HG03095 (cell line): ENCODE data around the gene KRT32.

Experiments
- ATAC-seq: cut with Tn5 transposase; IDR thresholded peaks from one replicate; pipeline ENCODE4 v1.9.1; 2021; ENCODE audit warnings: moderate library complexity; ENCODE audit not compliant: unreplicated experiment

The KRT32 gene

GRCh38 chr17:41494524-41494923 lies 27.3 kb upstream of the KRT32 start:
- no peak for ATAC-seq

GRCh38 chr17:41492771-41493170 lies 25.6 kb upstream of the KRT32 start:
- no peak for ATAC-seq

- no peak for ATAC-seq
Observed at GRCh38 chr17:41492351-41492750, 25.2 kb upstream of the KRT32 start.

- ATAC-seq: no peak
Observed at GRCh38 chr17:41491476-41491875, 24.3 kb upstream of the KRT32 start.

GRCh38 chr17:41490000-41490990 lies 23.1 kb upstream of the KRT32 start:
- ATAC-seq: no peak

- no peak for ATAC-seq
Observed at GRCh38 chr17:41489531-41489930, 22.3 kb upstream of the KRT32 start, which contains the start of gene KRT36. Gene KRT36, minus strand, starts transcription at chr17:41489910. Its CDS starts 46 bp downstream, at chr17:41489864.

GRCh38 chr17:41486809-41487530 lies 19.8 kb upstream of the KRT32 start:
- ATAC-seq: no peak

GRCh38 chr17:41486316-41486715 lies 19.1 kb upstream of the KRT32 start:
- no peak for ATAC-seq

- ATAC-seq: no peak
Observed at GRCh38 chr17:41484920-41485904, 18.0 kb upstream of the KRT32 start.

- ATAC-seq: no peak
Observed at GRCh38 chr17:41483991-41484826, 17.0 kb upstream of the KRT32 start.

GRCh38 chr17:41483531-41483930 lies 16.3 kb upstream of the KRT32 start:
- no peak for ATAC-seq

GRCh38 chr17:41481036-41481435 lies 13.8 kb upstream of the KRT32 start, which contains the start of gene KRT35:
Gene KRT35, minus strand, starts transcription at chr17:41481151. Its CDS starts 54 bp downstream, at chr17:41481097.
- no peak for ATAC-seq

- no peak for ATAC-seq
Observed at GRCh38 chr17:41480581-41480980, 13.4 kb upstream of the KRT32 start.

- no peak for ATAC-seq
Observed at GRCh38 chr17:41480136-41480535, 12.9 kb upstream of the KRT32 start.

GRCh38 chr17:41478237-41478636 lies 11.1 kb upstream of the KRT32 start:
- no peak for ATAC-seq

- no peak for ATAC-seq
Observed at GRCh38 chr17:41476866-41477815, 10.0 kb upstream of the KRT32 start.

- ATAC-seq: no peak
Observed at GRCh38 chr17:41475421-41475820, 8.2 kb upstream of the KRT32 start.

GRCh38 chr17:41474863-41475262 lies 7.7 kb upstream of the KRT32 start:
- ATAC-seq: no peak

- no peak for ATAC-seq
Observed at GRCh38 chr17:41468346-41468745, 1.2 kb upstream of the KRT32 start.
